Left cardiac atrium (tissue), 4 donors: ENCODE measurements around the gene ADAP1. TPM values are rescaled to one million over a fixed set of nuclear protein-coding genes. Genes with fewer than 3 reads are reported as not detected.
A peak's percentile ranks its signal among the peaks of the same experiment; 100 is the strongest.
"Not testable (repeated sequence)": the region's sequence is repeated elsewhere in the genome, so short reads cannot be mapped to it uniquely, and the experiment has no call there.

ENCODE experiments used
- ATAC-seq, 2 donors: fragments of 200-7000 bp; cut with Tn5 transposase; one replicate each; pipeline ENCODE4 v1.9.1; 2020; ENCODE audit warnings: mild to moderate bottlenecking in 2 of 2, moderate library complexity in 2 of 2
- DNase-seq: peaks from one replicate; pipeline ENCODE4 v3.0.0-alpha.2; 2020
- intact Hi-C, 2 donors: fragments of 100-400 bp; cut with DNase I; formaldehyde crosslinking; loops; one replicate each; pipeline versions ENCODE4 v1.14.1 to v1.15.1; 2022 to 2023
- total RNA-seq, 2 donors: library from RNA; stranded (reverse); fragmentation: NEBNext Ultra II Directional; extraction: Animal tissue kit (Norgen Biotek cat#: 25700); gene quantifications; one replicate each; pipeline ENCODE4 v1.2.1, GENCODE V29; 2021
- donor health status: DM: no; HTN: yes; CAD: no.
- donor health status: DM: no; HTN: yes; CAD: no; lungs with severe emphysema.
- donor health status: DM: yes; HTN: yes; CAD: no.
- donor health status: Dilated cardiomyopathy.

Gene ADAP1
- total RNA-seq, 2 donors from 2014 or later, result 6.9 to 8.2 TPM

DNA sequence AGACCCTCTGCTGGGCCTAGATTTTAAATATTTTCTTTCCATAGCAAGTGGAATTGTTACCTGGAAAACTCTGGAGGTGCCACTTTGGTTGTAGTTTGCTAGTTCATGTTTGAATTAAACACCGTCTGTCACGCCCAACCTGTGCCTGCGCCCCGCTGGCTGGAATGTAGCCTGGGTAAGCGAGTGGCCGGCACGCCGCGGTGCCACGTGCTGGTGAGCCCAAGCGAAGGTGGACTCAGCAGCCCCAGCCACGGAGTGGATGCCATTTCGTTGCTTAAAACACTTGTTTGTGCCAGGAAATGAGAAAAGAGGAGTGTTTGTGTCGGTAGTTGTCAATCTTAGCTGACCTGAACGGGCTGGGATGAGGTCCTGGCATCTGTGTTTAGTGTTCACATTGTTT lies 75.4 kb downstream of the ADAP1 start:
- DNase-seq (no peak), ATAC-seq (no peak)
- intact Hi-C loops, result loop anchor here in 1 of 2 donors (10.0 kb wide), 1 partner anchor 94 kb away; no protein-coding TSS in a partner anchor

DNA sequence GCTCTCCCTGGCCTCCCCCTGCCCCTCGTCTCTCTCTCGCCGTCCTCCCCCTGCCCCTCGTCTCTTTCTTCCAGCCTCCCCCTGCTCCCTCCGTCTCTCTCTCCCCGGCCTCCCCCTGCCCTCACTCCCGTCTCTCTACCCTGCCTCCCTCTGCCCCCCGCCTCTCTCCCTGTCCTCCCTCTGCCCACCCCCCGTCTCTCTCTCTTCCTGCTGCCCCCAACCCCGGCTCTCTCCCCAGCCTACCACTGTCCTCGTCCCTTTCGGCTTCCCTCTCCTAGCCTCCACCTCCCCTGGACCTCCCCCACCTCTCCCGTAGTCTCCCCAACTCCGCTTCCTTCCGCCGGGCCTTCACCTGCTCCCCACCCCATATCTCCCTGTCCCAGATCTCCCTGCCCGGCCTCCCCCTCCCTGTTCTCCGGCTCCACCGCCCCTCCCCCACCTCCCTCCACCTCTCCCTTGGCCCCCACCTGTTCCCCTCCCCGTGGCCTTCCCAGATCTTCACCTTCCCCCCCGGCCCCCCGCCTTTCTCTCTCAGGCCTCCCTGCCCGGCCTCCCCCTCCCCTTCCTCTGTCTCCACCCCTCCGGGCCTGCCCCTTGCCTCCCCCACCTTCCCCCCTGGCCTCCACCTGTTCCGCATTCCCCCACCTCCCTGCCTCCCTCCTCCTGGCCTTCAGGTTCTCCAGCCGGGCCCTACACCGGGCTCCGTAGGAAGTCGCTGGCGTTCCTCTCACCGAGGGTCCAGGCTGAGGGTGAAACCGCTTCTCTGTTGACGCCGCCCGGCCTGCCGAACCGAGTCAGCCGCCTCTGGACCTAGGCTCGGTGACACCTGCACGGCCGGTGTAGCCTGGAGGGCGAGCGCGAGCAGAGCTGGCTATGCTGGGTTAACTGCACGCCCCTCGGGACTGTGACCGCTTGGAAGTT lies 76.9 kb downstream of the ADAP1 start:
- no peak for ATAC-seq
- no peak for DNase-seq
- intact Hi-C loops, result loop anchor here in 1 of 2 donors (10.0 kb wide), 1 partner anchor 93 kb away; no protein-coding TSS in a partner anchor

DNA sequence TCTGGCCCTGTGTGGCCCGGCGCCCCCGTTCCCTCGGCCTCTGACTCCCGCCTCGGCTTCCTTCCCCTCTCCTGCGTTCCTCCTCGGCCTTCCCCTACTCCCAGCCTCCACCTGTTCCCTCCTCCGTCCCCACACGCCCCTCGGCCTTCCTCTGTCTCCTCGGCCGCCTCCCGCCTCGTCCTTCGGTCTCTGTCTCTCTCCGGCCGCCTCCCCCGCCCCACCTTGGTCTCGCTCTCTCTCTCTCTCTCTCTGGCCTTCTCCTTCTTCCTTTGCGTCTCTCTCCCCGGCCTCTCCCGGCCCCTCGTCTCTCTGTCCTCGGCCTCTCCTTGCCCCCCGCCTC lies 77.5 kb downstream of the ADAP1 start:
- DNase-seq (no peak), ATAC-seq (peak in 1 of 2 donors; percentile 1)
- intact Hi-C loops, result loop anchor here in 1 of 2 donors (10.0 kb wide), 1 partner anchor 92 kb away; no protein-coding TSS in a partner anchor

DNA sequence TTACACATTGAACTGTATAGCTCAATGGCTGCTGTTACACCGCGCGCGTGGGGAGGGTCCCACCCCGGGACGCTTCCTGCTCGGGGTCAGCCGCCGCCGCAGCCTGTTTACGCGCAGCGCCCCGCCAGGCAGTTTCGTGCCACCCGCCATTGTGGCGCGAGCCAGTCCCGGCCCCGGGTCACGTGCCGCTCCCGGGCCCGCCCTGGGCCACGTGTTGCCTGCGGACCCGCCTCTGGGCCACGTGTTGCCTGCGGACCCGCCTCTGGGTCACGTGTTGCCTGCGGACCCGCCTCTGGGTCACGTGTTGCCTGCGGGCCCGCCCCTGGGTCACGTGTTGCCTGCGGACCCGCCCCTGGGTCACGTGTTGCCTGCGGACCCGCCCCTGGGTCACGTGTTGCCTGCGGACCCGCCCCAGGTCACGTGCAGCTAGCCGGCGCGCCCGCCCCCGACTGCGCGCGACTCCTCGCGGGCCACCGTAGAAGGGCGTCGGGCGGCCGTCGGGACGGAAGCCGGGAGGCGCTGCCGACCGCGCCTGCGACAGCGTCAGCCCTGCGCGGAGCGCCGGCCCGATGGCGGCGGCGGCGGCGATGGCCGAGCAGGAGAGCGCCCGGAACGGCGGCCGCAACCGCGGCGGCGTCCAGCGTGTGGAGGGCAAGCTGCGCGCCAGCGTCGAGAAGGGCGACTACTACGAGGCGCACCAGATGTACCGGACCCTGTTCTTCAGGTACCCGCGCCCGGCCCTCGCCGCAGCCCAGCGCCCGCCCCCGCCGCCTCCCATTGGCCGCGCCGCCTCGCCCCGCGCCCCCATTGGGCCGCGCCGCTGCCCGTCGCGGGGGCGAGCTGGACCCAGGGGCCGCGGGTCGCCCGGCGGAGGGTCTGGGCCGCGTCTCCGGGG lies 78.2 kb downstream of the ADAP1 start, which contains the start of gene GET4:
Gene GET4 (plus strand): TSS at position 478 of the 895 bp plus-strand sequence. CDS start 92 bp downstream, at position 570.
- ATAC-seq (peak; percentile 79 to 88), DNase-seq (peak; percentile 97)
- intact Hi-C loops, result loop anchor here in 1 of 2 donors (10.0 kb wide), 1 partner anchor 92 kb away; no protein-coding TSS in a partner anchor

DNA sequence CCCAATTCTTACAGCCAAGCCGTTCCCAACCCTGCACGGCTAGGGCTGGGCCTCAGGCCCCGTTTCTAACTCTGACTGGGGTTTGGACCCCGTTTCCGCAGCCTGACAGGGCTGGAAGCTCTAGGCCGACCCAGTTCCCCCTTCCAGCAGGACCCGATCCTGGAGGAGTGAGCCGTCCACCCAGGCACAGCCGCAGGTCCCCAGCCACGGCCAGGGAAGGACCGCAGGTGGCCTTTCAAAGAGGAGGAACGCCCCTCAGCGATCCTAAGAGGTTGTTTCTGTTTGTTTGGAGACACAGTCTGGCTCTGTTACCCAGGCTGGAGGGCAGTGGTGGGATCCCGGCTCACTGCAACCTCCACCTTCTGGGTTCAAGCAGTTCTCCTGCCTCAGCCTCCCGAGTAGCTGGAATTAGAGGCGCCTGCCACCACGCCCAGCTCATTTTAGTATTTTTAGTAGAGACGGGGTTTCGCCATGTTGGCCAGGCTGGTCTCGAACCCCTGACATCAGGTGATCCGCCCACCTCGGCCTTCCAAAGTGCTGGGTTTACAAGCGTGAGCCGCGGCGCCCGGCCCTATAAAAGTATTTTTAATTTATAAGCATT lies 78.9 kb downstream of the ADAP1 start:
- DNase-seq (no peak), ATAC-seq (no peak)
- intact Hi-C loops, result loop anchor here in 1 of 2 donors (10.0 kb wide), 1 partner anchor 91 kb away; no protein-coding TSS in a partner anchor

DNA sequence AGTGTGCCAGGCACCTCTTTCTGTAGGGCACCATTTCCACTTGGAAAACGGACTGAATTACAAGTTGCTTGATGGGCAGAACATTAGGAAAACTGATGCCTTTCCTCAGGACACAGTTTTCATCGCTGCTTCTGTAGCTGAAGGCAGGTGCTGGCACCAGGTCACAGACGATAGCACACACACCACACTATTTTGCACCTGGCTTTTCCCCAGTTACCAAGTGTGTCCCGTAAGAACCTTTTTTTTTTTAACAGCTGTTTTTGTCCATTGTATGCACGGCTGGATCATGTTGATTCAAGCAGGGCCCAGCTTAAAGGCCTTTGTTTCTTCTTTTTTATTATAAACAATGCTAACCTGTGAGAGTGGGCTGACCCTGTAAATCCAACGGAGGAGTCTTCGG lies 79.4 kb downstream of the ADAP1 start:
- intact Hi-C loops, result loop anchor here in 1 of 2 donors (10.0 kb wide), 1 partner anchor 90 kb away; no protein-coding TSS in a partner anchor
- no peak for DNase-seq
- ATAC-seq, result no peak

DNA sequence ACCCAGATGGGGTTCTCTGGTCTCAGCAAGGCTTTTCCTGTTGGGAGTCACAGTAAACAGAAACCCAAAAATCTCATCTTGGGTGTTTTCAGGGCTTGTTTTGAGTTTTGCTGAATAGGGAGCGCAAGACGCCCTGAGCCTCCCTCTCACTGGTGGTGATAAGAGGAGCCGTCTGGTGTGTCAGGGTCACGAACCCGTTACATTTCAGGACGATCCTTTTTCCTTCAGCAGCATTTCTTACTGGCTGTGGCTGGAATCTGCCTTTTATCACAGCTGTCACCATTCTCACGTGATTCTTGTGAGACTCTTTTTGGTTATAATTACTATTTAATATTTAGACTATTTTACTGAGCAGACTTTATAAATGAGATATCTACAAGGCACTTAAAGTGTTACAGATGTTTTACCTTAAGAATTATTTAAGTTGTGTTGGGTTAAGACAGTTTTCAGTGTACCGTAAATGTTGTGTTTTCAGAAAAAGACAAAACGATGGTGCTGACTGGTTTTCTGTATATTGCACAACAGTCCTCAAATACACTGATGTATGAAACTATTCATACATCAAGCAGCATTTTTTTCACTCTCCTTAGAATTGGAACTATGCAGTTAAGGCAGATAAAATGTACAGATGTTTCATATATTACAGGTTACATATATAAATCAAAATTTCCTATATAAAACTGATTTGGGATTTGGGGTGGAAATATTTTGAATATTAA lies 80.3 kb downstream of the ADAP1 start:
- intact Hi-C loops, result loop anchor here (5.0 to 10.0 kb wide), 4 partner anchors 47 to 89 kb away; no protein-coding TSS in a partner anchor
- DNase-seq (no peak), ATAC-seq (no peak)

DNA sequence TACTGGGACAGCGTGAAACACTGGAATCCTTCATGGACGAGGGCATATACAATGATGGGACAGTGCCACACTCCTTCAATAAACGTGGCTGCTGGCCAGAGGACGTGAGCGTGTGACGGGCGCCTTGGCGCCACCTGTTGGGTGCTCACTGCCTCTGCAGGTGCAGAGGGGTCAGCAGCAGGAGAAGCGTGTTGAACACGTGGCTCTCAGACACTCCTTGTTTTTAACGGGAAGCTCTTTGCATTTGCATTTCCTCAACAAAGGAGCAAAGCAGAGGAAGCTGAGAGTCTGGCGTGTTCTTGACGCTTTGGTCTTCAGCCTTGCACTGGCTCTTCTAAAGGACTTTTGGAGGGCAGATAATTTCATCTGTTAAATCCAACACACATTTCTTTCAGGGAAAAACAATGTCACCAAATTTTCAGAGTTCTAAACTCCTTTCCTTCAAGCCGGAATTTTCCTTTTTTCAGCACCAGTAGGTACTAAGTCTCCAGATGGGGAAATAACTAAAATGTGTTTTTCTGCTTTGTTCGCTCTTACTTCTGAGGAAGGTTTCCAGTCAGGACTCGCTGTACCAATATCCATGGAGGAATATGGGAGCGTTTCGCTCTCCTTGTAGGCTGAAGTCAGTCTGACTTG lies 81.0 kb downstream of the ADAP1 start:
- ATAC-seq (peak; percentile 10 to 28), DNase-seq (peak; percentile 89)
- intact Hi-C loops, result loop anchor here (5.0 to 10.0 kb wide), 4 partner anchors 46 to 89 kb away; no protein-coding TSS in a partner anchor

DNA sequence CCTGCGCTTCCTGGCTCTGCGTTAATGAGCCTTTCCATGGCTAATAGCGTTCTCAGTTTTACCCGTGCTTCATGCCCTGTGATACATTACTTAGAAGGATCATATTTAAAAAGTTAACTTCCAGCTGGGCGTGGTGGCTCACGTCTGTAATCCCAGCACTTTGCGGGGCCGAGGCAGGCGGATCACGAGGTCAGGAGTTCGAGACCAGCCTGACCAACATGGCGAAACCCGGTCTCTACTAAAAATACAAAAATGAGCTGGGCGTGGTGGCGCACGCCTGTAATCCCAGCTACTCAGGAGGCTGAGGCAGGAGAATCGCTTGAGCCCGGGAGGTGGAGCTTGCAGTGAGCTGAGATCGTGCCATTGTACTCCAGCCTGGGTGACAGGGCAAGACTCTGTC lies 81.8 kb downstream of the ADAP1 start:
- not testable (repeated sequence) for ATAC-seq, DNase-seq
- intact Hi-C loops, result loop anchor here (5.0 to 10.0 kb wide), 4 partner anchors 45 to 88 kb away; no protein-coding TSS in a partner anchor

DNA sequence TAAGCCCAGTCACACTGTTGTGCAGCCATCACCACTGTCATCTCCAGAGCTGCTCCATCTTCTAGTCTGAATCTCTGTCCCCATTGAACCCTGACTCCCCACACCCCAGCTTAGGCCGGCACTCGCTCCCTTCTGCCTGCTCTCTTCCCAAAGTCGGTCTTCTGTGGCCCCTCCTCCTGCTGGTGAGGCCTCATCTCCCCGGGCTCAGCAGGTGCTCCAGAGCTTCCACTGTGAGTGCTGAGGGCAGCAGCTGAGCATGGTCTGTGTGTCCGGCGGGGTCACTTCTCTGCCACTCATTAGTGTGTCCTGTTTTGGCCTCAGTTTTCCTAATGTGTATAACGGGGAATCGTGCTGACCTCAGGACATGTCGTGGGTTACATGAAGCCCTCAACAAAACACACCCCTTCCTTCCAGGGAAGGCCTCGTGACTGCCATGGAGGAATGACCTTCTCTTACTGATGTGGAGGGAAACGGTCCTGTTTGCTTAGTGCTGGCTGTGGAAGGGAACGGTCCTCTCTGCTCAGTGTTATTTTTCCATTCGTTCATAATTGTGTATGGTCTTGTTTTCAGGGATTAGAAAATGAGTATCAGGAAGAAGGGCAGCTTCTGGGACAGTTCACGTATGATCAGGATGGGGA lies 82.5 kb downstream of the ADAP1 start:
- ATAC-seq, result no peak
- no peak for DNase-seq
- intact Hi-C loops, result loop anchor here (5.0 to 10.0 kb wide), 4 partner anchors 45 to 87 kb away; no protein-coding TSS in a partner anchor

DNA sequence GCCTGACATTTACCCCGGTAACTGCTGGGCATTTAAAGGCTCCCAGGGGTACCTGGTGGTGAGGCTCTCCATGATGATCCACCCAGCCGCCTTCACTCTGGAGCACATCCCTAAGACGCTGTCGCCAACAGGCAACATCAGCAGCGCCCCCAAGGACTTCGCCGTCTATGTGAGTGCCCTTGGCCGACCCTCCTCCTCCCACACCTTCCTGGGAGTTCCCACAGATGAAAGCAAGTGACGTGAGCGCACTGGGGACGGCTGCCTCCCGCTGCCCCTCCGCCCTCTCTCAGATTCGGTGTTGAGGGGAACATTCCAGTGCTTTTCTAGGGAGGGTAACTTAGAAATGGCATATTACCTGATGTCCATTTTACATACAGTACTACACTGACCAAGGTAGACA lies 85.1 kb downstream of the ADAP1 start:
- intact Hi-C loops, result no loop called here
- DNase-seq (no peak), ATAC-seq (no peak)

DNA sequence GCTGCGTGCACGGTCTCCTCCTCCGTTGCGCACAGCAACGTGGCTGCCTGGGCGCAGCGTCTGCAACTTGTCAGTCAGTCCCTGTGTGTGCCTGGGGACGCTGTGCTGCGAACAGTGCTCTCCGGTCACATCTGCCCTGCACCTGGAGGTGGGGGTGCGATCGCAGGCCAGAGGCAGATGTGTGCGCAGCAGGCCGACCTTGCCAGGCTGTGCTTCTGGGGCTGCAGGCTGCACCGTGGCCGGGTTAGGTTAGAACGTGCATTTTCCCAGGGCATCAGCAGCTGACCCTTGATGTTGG lies 86.3 kb downstream of the ADAP1 start:
- DNase-seq, result no peak
- intact Hi-C loops, result no loop called here
- ATAC-seq, result peak in 1 of 2 donors; percentile 4

DNA sequence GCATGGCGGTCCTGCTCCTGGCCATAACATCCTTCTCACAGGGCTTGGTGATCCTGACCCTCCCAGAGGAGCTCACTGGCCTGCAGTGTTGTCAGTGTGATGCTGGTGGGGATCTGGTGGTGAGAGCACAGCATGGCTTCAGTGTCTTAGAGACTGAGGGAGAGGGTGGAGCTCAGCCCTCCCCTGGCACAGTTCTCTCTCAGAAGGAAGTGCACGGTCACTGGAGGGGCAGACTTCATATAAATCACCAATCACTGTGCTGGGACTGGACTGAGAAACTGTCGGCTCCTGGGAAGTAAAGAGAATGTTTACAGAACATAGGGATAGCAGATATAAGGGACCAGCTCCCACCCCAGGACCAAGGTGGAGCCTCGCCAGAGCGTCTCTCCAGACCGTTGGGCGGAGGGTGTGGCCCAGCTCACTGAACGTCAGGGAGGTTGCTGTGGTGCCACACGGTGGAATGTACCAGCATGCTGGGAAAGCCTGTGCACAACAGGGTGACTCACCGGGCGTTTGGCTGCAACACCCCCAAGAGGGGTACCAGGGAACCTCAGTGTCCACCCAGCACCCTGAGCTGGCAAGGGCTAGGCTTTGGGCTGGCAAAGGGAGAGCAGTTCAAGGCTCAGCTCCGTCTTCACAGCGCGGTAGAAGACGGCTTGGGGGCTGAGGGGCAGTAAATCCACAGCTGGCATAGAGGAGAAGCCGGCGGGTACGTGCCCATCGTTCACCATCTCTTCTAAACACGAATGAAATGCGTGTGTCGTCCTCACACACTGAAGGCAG lies 86.9 kb downstream of the ADAP1 start:
- ATAC-seq (peak; percentile 67 to 92), DNase-seq (peak; percentile 71)
- intact Hi-C loops, result no loop called here

DNA sequence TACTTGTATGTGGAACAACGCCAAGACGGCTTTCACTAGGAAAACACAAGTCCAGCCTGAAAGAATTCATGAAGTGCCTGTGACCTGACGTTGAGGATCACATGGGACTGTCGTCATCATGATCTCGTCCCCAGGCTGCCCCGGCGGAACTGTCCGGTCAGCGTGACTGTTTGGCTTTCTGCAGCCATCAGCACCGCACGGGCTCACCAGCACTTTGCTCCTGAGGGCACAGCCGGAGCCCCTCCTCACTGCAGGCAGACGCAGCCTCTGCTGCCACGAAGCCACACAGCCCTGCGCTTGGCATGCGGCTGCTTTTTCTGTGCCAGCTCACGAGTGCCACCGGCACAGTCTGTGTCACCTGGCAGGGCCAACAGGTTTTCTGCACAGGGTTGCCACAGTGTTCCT lies 87.5 kb downstream of the ADAP1 start:
- DNase-seq (peak; percentile 72), ATAC-seq (peak; percentile 70 to 77)
- intact Hi-C loops, result no loop called here

DNA sequence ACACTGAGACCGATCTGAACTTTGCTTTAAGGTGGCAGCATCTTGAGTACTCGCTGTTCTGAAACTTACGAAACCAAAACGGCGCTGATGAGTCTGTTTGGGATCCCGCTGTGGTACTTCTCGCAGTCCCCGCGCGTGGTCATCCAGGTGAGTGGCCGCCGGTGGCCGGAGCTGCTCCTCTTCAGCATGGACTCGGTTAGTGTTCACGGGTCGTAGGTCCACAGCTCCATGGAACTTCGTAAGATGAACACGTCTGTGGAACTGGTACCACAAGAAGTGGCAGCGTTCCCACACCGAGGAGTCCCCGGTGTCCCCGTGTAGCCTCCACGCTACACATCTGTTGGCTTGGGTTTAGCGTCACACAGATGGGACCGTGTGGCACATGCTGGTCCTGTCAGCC lies 88.6 kb downstream of the ADAP1 start:
- ATAC-seq (no peak), DNase-seq (no peak)
- intact Hi-C loops, result no loop called here

DNA sequence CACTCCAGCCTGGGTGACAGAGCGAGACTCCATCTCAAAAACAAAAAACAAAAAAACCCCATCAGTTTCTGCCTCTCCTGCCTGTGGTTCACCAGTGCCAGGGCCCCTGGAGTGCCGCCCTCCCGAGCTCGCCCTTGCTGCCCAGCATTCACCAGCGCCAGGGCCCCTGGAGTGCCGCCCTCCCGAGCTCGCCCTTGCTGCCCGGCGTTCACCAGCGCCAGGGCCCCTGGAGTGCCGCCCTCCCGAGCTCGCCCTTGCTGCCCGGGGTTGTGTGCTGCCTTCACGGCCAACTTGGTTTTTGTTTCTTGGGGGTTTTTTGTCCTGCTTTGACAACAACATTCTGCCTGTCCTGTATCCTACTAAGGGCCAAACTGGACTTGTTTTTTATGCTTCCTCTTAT lies 91.4 kb downstream of the ADAP1 start:
- ATAC-seq (no peak), DNase-seq (no peak)
- intact Hi-C loops, result no loop called here

DNA sequence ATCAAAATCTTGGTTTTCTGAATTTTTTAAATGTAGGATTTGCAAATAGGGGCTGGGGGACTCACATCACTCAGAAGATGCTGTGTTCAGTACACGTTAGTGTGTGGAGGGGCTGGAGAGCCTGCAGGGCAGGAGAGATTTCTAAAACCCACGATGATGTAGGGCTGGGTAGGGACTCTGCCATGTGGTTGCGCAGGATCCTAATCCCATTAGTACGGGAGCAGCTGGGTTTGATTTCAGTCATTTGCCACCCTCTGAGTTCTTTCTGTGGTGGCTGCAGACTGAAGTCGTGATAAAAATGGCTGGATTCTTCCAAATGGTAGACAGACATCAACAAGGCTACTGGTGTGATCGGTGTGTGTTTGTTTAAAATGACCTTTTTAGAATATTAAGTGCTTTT lies 92.3 kb downstream of the ADAP1 start:
- intact Hi-C loops, result no loop called here
- ATAC-seq, result no peak

More for the DNA sequence above, 92.3 kb downstream of the ADAP1 start:
- DNase-seq, result no peak
